ENCODE data around the gene ZNF474. TPM values are rescaled to one million over a fixed set of nuclear protein-coding genes. Genes with fewer than 3 reads are reported as not detected.

ZNF474 gene
- total RNA-seq, 1 experiment from 2014 or later = not detected

DNA sequence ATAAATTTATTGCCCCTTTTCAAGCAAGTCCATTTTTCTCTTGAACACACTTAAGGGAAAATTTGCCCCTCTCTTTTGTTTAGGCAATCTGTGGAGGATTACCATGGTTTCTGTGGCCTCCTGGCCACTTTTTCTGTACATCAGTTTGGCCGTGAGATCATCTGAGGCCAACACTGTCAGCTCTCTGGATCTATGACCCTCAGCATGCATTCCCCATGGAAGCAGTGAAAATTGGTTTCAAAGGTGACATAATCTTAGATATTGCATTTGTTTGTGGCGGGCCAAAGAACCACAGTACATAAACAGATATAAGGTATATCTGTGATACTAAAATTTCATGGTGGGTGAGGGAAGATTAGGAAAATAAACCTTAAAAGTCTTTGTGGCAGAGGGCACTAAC, 4.6 kb upstream of the ZNF474 start:
- POLR2A ChIA-PET (ENCODE audit: low non-redundant PET) = no interaction called here
- no peak overlapping the region for H3K27ac ChIP-seq (ENCODE audit: low read depth, low read length, poor library complexity, severe bottlenecking)
- H3K36me3 ChIP-seq (ENCODE audit: insufficient read depth, low read length, poor library complexity, severe bottlenecking) = no peaks in the 10 kb centered on the region
- CTCF ChIA-PET = no interaction called here
- intact Hi-C loops (cut with micrococcal nuclease; ENCODE audit: unreplicated experiment) = no loop called here
- TF ChIP-seq EZH2 (IDR thresholded peaks at IDR 0.05; ENCODE audit: borderline replicate concordance, low read depth, low read length, poor library complexity, severe bottlenecking) = no peak
- TF ChIP-seq, protein P1, sequence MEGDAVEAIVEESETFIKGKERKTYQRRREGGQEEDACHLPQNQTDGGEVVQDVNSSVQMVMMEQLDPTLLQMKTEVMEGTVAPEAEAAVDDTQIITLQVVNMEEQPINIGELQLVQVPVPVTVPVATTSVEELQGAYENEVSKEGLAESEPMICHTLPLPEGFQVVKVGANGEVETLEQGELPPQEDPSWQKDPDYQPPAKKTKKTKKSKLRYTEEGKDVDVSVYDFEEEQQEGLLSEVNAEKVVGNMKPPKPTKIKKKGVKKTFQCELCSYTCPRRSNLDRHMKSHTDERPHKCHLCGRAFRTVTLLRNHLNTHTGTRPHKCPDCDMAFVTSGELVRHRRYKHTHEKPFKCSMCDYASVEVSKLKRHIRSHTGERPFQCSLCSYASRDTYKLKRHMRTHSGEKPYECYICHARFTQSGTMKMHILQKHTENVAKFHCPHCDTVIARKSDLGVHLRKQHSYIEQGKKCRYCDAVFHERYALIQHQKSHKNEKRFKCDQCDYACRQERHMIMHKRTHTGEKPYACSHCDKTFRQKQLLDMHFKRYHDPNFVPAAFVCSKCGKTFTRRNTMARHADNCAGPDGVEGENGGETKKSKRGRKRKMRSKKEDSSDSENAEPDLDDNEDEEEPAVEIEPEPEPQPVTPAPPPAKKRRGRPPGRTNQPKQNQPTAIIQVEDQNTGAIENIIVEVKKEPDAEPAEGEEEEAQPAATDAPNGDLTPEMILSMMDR (conservative IDR thresholded peaks at IDR 0.05; ENCODE audit: low read depth, low read length) = no peak
- no peak for DNase-seq (ENCODE audit: low spot score)
- no peak overlapping the region for H3K4me3 ChIP-seq (ENCODE audit: low read depth, low read length, poor library complexity, severe bottlenecking)
- BruUV-seq (replicated peaks) = no TSS peak
- no peaks in the 10 kb centered on the region for H3K9me3 ChIP-seq (ENCODE audit: low read depth, low read length, poor library complexity, severe bottlenecking)
- H3K4me1 ChIP-seq (ENCODE audit: insufficient read depth, low read length, poor library complexity, severe bottlenecking) = no peaks in the 10 kb centered on the region
- H3K27me3 ChIP-seq (replicated peaks; ENCODE audit: insufficient read depth, low read depth, low read length, poor library complexity) = no peaks in the 10 kb centered on the region

DNA sequence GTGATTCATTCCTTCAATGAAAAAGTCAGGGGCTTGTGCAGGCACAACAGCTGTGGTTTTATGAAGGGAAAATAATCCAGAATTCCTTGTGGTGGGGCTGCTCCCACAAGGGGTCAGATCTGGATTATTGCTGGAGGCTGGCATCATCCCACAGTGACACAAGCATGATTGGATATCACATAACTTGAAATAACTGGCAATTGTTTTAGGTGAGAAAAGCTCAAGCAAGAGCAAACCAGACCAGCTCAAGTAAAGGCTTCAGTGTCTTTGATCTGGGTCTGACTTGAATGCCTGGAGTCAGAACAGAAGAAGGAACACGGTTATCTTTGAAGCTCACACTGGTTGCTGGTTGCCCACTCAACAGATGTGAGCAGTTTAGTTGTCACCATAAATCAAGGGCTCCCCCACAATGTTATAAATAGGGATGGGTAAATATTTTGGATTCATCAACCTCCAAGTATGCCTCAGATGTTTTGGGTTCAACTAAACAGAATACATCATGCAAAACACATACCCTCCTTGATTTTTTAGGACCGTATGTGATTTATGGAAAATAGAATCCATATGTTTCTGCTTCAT, 3.1 kb upstream of the ZNF474 start:
- no TSS peak for BruUV-seq (replicated peaks)
- ChIA-PET CTCF (interaction anchor here (1.1 kb wide), 1 partner anchor 25 kb away, joined by 3 read pairs; no protein-coding TSS in a partner anchor), POLR2A (ENCODE audit: low non-redundant PET) (interaction anchor here (0.7 kb wide), 1 partner anchor 22 kb away, joined by 3 read pairs; no protein-coding TSS in a partner anchor)
- H3K27me3 ChIP-seq (replicated peaks; ENCODE audit: insufficient read depth, low read depth, low read length, poor library complexity) = no peaks in the 10 kb centered on the region
- no peaks in the 10 kb centered on the region for H3K9me3 ChIP-seq (ENCODE audit: low read depth, low read length, poor library complexity, severe bottlenecking)
- DNase-seq (ENCODE audit: low spot score) = no peak
- H3K36me3 ChIP-seq (ENCODE audit: insufficient read depth, low read length, poor library complexity, severe bottlenecking) = no peaks in the 10 kb centered on the region
- intact Hi-C loops (cut with micrococcal nuclease; ENCODE audit: unreplicated experiment) = no loop called here
- TF ChIP-seq EZH2 (IDR thresholded peaks at IDR 0.05; ENCODE audit: borderline replicate concordance, low read depth, low read length, poor library complexity, severe bottlenecking) = no peak
- TF ChIP-seq, protein P1 (conservative IDR thresholded peaks at IDR 0.05; ENCODE audit: low read depth, low read length) = no peak
- no peaks in the 10 kb centered on the region for H3K4me1 ChIP-seq (ENCODE audit: insufficient read depth, low read length, poor library complexity, severe bottlenecking)
- no peak overlapping the region for H3K4me3 ChIP-seq (ENCODE audit: low read depth, low read length, poor library complexity, severe bottlenecking)
- H3K27ac ChIP-seq (ENCODE audit: low read depth, low read length, poor library complexity, severe bottlenecking) = no peak overlapping the region

DNA sequence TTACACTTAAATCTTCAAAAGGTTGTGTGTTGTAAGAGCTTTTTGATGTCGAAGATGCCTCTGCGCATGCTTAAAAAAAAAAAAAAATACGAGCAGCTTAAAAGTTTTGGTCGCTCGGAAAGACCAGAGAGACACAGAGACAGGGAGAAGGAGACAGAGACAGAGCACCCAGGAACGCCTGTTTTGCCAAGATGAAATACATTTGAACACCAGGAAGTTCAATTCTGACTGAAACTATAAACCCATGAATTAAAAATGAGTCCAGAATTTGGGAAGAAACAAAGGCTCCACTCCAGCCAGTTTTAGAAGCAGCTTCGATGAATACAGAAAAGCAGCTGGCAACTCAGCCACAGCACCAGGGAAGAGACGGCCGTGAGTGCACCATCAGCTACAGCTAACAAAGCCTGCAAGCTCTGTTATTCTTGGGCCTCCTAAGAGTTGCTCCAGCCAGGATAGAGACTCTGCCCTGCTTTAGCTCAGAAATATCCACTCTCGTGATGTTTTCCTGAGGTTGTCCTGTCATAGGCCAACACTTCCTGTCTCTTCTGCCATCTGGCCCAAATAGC, 2.5 kb upstream of the ZNF474 start:
- Histone ChIP-seq H3K27ac (ENCODE audit: low read depth, low read length, poor library complexity, severe bottlenecking) (no peak overlapping the region), H3K36me3 (ENCODE audit: insufficient read depth, low read length, poor library complexity, severe bottlenecking) (no peaks in the 10 kb centered on the region), H3K4me3 (ENCODE audit: low read depth, low read length, poor library complexity, severe bottlenecking) (no peak overlapping the region), H3K4me1 (ENCODE audit: insufficient read depth, low read length, poor library complexity, severe bottlenecking) (no peaks in the 10 kb centered on the region), H3K27me3 (replicated peaks; ENCODE audit: insufficient read depth, low read depth, low read length, poor library complexity) (no peaks in the 10 kb centered on the region), H3K9me3 (ENCODE audit: low read depth, low read length, poor library complexity, severe bottlenecking) (no peaks in the 10 kb centered on the region)
- intact Hi-C loops (cut with micrococcal nuclease; ENCODE audit: unreplicated experiment) = no loop called here
- POLR2A ChIA-PET (ENCODE audit: low non-redundant PET) = interaction anchor here (0.7 kb wide), 1 partner anchor 22 kb away, joined by 3 read pairs; no protein-coding TSS in a partner anchor
- DNase-seq (ENCODE audit: low spot score) = no peak
- BruUV-seq (replicated peaks) = no TSS peak
- CTCF ChIA-PET = no interaction called here
- TF ChIP-seq EZH2 (IDR thresholded peaks at IDR 0.05; ENCODE audit: borderline replicate concordance, low read depth, low read length, poor library complexity, severe bottlenecking) = no peak
- TF ChIP-seq, protein P1 (conservative IDR thresholded peaks at IDR 0.05; ENCODE audit: low read depth, low read length) = no peak

Data from A673 (cell line).